Mucosa of gallbladder (tissue), 1 donor: Measurements from ENCODE around the gene TXNDC17. TPM values are rescaled to one million over a fixed set of nuclear protein-coding genes. Genes with fewer than 3 reads are reported as not detected.
"Not testable (repeated sequence)": the region's sequence is repeated elsewhere in the genome, so short reads cannot be mapped to it uniquely, and the experiment has no call there.

ENCODE experiments used
- DNase-seq: peaks from one replicate; pipeline ENCODE4 v3.0.0-alpha.2; 2020; ENCODE audit warnings: low spot score
- total RNA-seq: library from RNA; stranded (reverse); gene quantifications from one replicate; pipeline ENCODE4 v1.2.1, GENCODE V29; 2021
- donor health status: DM: no; HTN: no; CAD: no.

The TXNDC17 gene
- total RNA-seq, 1 donor from 2014 or later = 101 TPM

- no peak for DNase-seq
These were observed 4.0 kb upstream of the TXNDC17 start for GRCh38 chr17:6636616-6637457.

DNA sequence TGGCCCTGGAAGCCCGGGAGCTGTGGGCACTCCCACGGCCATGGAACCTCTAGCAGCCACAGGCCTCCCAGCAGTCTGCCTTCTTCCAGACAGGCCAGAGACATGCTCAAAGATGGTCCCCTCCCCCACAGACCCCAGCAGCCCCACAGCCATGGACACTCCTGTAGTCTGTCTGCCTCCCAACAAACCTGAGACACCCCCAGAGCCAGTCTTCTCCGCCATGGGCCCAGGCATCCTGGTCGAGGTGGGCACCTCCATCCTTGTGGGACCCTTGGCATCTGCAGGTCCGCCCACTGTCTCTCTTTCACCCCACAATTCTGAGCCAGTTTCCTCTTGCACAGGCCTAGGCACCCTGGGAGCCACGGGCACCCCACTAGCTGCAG lies 3.4 kb upstream of the TXNDC17 start:
- DNase-seq = no peak

DNA sequence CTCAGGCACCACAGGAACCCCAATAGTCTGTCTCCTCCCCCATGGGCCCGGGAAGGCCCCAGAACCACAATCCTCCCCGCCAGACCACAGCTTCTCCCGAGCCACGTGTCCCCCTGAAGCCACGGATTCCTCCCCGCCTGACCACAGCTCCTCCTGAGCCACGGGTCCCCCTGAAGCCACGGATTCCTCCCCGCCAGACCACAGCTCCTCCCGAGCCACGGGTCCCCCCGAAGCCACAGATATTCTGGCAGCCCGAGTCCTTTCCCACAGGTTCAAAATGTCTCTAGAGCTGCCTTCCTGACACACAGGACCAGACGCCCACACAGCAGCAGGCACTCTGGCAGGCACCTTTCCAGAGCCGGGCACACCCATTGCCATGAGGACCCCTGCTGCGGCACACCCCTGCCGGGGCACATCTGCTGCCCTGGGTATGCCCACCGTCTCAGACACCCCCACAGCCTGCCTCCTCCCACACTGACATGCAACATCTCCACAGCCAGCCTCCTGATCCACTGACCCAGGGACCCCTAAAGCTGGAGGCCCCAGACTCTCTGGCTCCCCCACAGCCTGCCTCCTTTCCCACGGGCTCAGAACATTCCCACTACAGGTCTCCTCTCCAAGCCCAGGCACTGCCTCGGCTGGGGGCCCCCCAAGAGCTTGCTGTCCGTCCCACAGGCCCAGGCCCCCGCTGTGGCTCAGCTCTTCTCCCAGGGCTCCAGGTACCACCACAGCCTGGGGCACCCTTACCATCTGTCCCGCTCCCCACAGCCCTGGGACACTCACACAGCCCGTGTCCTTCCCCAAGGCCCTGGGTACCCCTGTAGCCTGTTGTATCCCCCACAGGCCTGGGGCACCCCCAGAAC lies 2.6 kb upstream of the TXNDC17 start:
- DNase-seq = no peak

DNA sequence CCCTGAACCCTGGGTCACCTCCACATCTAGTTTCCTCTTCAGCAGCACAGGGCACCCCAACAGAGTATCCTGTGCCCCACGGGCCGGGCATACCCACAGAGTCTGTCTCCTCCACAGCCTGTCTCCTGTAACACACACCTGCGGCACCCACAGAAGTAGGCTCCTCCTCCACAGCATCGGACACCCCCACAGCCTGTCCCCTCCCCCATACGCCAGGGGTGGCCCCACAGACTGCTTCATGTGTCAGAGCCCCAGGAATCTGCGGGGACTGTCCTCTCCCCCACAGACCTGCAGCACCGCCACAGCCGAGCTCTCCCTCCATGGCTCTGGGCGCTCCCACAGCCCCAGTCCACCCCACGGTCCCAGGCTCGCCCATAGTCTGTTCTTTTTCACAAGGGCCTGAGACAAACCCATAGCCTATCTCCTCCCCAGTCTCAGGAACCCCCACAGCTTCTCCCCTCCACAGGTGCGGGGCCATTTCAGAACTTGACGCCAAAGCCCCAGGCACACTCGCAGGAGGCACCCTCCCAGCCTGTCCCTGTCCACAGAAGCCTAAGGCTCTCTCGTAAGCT lies 1.8 kb upstream of the TXNDC17 start:
- no peak for DNase-seq

DNA sequence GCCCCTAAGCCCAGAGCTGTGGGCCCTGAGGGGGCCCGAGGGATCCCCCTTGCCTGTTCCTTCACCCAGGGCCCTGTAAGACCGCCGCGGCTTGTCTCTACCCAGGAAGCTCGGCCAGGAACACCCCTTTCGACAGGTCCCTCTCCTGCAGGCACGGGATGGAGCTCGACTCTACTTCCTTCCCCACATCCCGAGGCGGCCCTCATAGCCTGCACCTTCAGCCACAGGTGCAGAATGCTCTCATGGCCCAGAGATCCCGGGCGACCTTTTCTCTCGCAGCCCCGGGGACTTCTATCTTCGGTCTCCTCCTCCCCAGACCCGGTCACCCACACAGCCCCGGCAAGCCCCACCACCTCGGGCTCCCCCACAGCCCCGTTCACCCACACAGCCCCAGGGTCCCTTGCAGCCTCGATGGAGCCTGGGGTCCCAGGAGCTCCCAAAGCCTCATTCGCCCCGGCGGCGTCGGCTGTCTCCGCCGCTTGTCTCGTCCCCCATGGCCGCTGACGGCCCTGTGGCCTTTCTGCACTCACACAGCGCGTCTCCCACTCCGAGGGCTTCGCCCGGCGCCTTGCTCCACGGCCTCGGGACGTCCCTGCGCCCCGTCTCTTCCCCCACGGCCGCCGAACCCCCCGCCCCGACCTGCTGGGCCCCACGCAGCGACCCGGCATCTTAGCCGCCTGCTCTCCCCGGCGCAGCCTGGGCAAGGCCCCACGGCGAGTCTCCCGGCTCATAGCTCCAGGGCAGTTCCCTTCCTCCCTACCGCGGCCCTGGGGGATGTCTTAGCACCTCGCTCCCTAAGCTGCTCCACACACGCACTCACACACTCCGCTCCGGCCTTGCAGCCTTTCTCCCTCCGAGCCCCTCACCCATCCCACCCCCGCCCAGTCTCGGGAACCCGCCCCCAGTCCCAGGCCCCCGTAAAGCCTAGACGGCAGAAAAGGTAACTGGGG lies 999 bp upstream of the TXNDC17 start:
- no peak for DNase-seq

DNA sequence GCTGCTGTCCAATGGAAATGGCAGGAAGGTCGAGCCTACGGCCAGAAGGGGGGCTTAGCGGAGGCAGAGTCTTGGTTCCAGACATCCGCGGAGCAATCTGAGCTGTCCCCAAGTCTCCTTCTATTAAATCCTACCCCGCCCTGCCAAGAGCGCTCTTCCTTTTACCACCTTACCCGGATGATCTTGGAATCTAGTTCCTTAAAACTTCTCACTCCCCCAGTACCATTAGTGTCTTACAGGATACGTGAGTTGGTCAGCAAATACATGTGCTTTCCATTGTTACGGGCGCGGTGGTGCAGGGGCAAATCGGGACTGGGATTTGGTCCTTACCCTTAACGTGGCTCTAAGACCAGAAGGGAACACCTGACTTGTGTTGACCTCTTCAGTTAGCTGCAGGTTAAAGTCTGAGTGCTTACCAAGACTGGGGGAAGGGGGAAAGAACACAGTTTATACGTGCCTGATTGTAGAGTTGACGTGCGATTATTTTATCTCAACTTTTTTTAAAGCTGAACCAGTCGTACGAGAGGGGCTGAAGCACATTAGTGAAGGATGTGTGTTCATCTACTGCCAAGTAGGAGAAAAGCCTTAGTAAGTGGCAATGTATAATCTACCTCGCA lies 495 bp downstream of the TXNDC17 start:
- no peak for DNase-seq

DNA sequence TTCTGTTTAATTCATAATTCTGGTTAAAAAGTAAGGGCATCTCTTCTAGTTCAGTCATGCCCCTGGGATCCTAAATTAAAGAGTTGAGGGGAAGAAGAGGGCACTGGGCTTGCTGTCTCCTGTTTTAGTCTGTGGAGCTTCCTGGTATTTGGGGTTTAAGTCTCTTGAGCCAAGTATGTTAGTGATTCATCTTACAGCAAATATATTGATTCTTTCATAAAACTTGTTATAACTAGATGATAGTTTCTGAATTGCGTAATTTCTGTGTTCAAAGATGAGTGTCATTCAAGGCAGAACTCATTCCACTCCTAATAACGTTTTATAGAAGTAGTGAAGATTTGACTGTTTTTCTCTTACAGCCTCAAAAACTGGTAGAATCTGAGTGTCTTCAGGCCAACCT lies 1.7 kb downstream of the TXNDC17 start:
- DNase-seq = no peak

DNA sequence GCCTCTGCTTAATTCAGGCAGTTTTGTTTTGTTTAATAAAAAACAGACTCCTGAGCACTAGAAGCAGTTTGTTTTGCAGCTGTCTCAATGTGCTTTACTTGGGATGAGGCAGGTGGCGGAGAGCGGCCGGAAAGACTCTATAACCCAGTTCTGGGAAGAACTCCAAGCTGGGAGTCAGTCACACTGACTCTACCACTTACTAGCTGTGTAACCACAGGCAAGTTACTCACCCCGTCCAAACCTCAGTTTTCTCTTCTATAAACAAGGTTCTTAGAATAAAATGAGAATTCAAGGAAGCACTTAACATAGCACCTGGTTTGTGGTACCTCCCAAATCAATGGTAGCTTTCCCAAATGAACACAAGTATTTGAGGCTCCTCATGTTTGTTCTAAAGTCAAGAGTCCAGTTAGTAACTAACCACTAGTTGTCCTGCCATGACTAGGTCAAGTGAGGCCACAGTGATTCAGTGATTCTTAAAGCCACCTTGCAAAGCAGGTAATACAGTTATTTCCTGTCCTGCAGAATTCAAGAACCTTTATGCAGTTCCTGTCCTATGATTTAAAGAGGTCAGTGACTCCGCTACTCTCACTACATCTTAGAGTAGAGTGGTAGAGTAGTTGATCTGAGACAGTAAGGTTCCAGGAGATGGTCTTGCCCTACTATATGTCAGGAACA lies 2.7 kb downstream of the TXNDC17 start:
- DNase-seq = no peak

DNA sequence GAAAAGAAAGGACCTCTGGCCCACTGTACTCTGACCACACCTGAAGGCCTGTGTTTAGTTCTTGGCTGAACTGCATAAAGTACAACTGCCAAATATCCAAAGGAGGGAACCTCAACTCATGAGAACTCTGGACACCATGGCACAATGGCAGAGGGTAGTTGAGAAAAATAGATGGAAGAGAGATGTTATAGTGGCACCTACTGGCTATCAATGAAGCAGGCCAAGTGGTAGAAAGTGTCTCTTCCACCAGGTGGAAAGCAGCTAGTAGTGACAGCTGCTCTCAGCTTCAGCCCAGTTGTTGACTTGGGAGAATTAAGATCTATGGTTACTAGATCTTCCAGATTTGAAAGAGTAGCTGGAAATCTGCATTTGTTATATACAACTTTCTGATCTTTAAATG lies 7.3 kb downstream of the TXNDC17 start:
- no peak for DNase-seq

DNA sequence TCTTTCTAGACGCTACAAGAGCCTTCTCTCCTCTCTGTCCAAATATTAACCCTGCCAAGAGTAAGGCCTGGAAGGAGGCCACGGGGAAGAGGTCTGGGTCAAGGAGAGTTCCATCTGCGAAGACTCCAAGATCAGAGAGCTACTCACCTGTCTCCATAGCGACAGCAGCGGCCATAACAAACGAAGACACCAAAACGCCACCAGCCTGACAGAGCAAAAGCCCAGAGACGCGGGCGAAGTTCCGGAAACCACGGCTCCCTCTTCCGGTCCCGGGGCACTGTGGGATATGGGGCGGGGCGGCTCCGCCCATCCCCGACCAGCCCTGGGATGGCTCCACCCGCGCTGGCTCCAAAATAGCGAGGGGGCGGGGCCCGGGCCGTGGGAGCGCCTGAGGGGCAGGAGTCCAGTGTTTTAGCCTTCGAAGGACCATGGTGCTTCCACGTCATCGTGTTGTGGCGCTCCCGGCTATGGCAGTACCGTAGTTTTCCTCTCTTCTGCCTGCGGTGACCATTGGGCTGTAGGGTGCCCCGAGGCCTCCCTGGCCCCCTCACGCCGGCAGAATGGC lies 10.6 kb downstream of the TXNDC17 start, which contains the start of the genes C17orf100 and MED31:
TSS of gene C17orf100 (plus strand) at position 409 of the 565 bp plus-strand sequence. CDS start at position 561, 152 bp downstream.
TSS of gene MED31 (minus strand) at position 252 of the 565 bp plus-strand sequence. CDS start at position 175, 77 bp downstream.
- peak; percentile 95 for DNase-seq

- peak; percentile 40 for DNase-seq
These were observed 11.1 kb downstream of the TXNDC17 start for GRCh38 chr17:6651919-6652452.

- peak; percentile 43 for DNase-seq
These were observed 14.2 kb downstream of the TXNDC17 start for GRCh38 chr17:6654841-6655731.

DNA sequence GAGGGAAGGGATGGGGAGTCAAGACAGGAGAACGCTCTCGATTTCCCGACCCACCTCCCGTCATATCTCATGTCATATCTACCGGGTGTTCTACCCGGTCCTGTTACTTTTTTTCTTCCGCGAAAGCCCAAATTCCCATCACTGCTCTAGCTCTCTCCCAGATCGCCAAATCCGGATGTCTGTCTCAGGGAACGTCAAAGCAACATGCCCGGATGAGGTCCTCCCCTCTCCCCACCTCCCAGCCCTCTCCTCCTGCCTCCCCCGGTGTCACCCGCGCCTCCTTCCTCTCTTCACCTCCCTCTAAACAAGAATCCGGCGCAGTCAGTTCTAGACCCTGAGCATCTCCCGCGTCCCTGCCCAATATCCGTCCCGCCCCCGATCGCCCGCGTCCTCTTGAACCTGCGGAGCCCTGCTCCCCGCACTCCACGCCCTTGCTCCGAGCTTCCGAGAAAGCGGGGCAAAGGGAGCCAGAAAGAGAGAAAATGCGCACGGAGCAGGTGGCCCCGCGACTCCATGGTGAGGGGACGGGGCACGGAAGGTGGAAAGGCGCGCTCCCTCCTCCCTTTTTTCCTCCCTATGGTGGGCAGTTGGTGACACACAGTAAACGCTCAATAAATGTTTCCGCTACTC lies 15.0 kb downstream of the TXNDC17 start:
- DNase-seq = not testable (repeated sequence)

DNA sequence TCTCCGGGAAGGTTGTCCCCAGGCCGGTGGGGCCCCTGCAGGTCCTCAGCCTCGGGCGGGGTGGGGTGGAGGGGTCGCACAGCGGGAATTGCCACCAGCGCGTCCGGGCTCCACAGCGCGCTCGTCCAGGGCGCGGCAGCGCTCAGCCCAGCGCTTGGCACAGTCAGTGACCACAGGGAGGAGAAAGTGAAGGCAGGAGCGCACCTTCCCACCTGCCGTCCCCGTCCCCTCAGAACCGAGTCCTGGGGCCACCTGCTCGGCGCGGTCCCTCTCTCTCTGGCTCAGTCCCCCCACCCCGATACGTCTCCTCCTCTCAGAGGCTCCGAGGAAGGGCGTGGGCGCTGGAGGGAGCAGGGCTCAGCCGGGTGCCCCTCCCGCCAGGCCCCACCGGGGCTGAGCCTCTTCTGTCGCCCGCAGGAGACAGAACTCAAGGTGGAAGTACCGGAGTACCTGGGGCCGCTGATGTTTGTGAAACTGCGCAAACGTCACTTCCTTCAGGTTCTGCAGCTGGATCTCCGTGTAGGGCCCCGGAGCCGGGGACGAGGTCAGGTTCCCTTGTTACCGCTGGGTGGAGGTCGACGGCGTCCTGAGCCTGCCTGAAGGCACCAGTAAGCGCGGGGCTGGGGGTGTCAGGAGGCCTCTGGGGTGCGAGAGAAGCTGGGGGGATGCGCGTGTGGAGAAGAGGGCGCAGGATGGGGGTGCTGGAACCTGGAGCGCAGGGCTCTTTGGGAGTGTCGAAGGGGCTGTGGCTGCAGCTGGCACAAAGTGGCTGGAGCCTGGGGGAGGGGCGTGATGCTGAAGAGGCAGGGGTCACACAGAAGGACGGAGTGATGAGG lies 16.2 kb downstream of the TXNDC17 start:
- DNase-seq = not testable (repeated sequence)

- no peak for DNase-seq
These were observed 16.9 kb downstream of the TXNDC17 start for GRCh38 chr17:6657633-6658287.

DNA sequence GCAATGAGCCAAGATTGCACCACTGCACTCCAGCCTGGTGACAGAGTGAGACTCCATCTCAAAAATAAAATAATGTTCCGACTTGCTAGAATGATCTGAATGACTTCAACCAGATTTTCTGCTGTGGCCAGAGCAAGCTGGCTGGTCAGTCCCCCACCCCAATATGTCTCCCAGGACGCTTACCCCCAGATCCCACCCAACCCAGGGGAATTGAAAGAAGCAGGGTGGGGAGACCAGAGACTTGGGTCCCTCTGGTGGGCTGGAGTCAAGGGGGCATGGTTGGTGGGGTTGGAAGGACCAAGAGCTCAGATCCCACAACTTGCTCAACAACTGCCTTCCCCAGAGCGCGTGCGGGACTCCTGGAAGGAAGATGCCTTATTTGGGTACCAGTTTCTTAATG lies 17.6 kb downstream of the TXNDC17 start:
- not testable (repeated sequence) for DNase-seq
